ENCODE measurements around the gene DAD1. TPM values are rescaled to one million over a fixed set of nuclear protein-coding genes. Genes with fewer than 3 reads are reported as not detected.

Gene DAD1
- total and polyA plus RNA-seq, 8 donors, result 36.8 to 236 (median 172) TPM; not detected in 1

- intact Hi-C loops (cut with DNase I; ENCODE audit: low total_unique reads), result no loop called here
- DNase-seq, result no peak
- Histone ChIP-seq H3K9me3 (no peaks in the 10 kb centered on the region), H3K4me3 (no peak overlapping the region), H3K27me3 (no peaks in the 10 kb centered on the region), H3K36me3 (no peaks in the 10 kb centered on the region), H3K4me1 (peaks cover 19 to 80% (median 44%) of the 10 kb centered on the region in 4 donors), H3K27ac (peak overlapping the region in 1 of 5 donors; percentile 11)
- 78 to 88% (median 86%) methylated on average over 7 of the region's 7 CpGs for WGBS, 5 donors
- TF ChIP-seq POLR2AphosphoS5 (IDR thresholded peaks at IDR 0.05) (no peak), CTCF (IDR thresholded peaks at IDR 0.05) (no peak), EP300 (IDR thresholded peaks at IDR 0.05) (no peak), POLR2A (IDR thresholded peaks at IDR 0.05) (no peak)
Observed at GRCh38 chr14:22517117-22517720, 71.8 kb downstream of the DAD1 start.

GRCh38 chr14:22515929-22516328 lies 73.1 kb downstream of the DAD1 start:
- intact Hi-C loops (cut with DNase I; ENCODE audit: low total_unique reads), result no loop called here
- TF ChIP-seq CTCF (IDR thresholded peaks at IDR 0.05) (no peak), POLR2A (IDR thresholded peaks at IDR 0.05) (no peak), EP300 (IDR thresholded peaks at IDR 0.05) (no peak), POLR2AphosphoS5 (IDR thresholded peaks at IDR 0.05) (no peak)
- Histone ChIP-seq H3K9me3 (no peaks in the 10 kb centered on the region), H3K27ac (peak overlapping the region in 2 of 5 donors; percentile 13 to 66), H3K4me1 (peaks cover 11 to 72% (median 40%) of the 10 kb centered on the region in 4 donors), H3K36me3 (no peaks in the 10 kb centered on the region), H3K4me3 (no peak overlapping the region), H3K27me3 (no peaks in the 10 kb centered on the region)
- DNase-seq, result no peak
- 63 to 81% (median 73%) methylated on average over 2 of the region's 2 CpGs for WGBS, 5 donors

Small RNA genes lying within 50 kb of the gene (small RNA-seq; reads per million reads assigned to genes)
- 0 reads per million in 4 donors for gene TRAJ1
- gene TRAJ10, result 0 reads per million in 4 donors
- 0 reads per million in 4 donors for gene TRAJ11
- 0 reads per million in 4 donors for gene TRAJ12
- gene TRAJ13, result 0 reads per million in 4 donors
- 0 reads per million in 4 donors for gene TRAJ14
- 0 reads per million in 4 donors for gene TRAJ16
- 0 reads per million in 4 donors for gene TRAJ17
- gene TRAJ18, result 0 reads per million in 4 donors
- 0 reads per million in 4 donors for gene TRAJ19
- 0 reads per million in 4 donors for gene TRAJ2
- gene TRAJ20, result 0 reads per million in 4 donors
- gene TRAJ21, result 0 reads per million in 4 donors
- gene TRAJ22, result 0 reads per million in 4 donors
- gene TRAJ23, result 0 reads per million in 4 donors
- gene TRAJ24, result 0 reads per million in 4 donors
- gene TRAJ25, result 0 reads per million in 4 donors
- gene TRAJ26, result 0 reads per million in 4 donors
- 0 reads per million in 4 donors for gene TRAJ27
- 0 reads per million in 4 donors for gene TRAJ28
- gene TRAJ3, result 0 reads per million in 4 donors
- gene TRAJ4, result 0 reads per million in 4 donors
- gene TRAJ5, result 0 reads per million in 4 donors
- 0 reads per million in 4 donors for gene TRAJ6
- gene TRAJ7, result 0 reads per million in 4 donors
- 0 reads per million in 4 donors for gene TRAJ8
- gene TRAJ9, result 0 reads per million in 4 donors

Other genes starting within 250 kb of the DAD1 start
- gene ABHD4, start 9.1 kb upstream of the DAD1 start, total RNA-seq, result 100 to 1,000 TPM in 1 of 5 donors, 10 to 100 TPM in 4; 12.2 to 130 (median 27.7) TPM
- gene ABHD4, start 9.1 kb upstream of the DAD1 start, polyA plus RNA-seq, result 10 to 100 TPM; 14.8 to 24.3 (median 17.0) TPM
- gene OR6J1, start 55.1 kb upstream of the DAD1 start, total RNA-seq, result not detected
- gene OR6J1, start 55.1 kb upstream of the DAD1 start, polyA plus RNA-seq, result not detected
- 100 to 1,000 TPM in 1 of 5 donors, 10 to 100 TPM in 4; 46.7 to 119 (median 58.6) TPM for gene OXA1L, start 177.5 kb upstream of the DAD1 start, total RNA-seq
- gene OXA1L, start 177.5 kb upstream of the DAD1 start, polyA plus RNA-seq, result 100 to 1,000 TPM in 1 of 3 donors, 10 to 100 TPM in 2; 81.9 to 116 (median 97.9) TPM
- gene SLC7A7, start 226.2 kb upstream of the DAD1 start, total RNA-seq, result 10 to 100 TPM in 2 of 5 donors, 1 to 10 TPM in 1, not detected in 2; 7.6 to 29.4 (median 10.5) TPM
- 1 to 10 TPM; 3.1 to 8.6 (median 3.2) TPM for gene SLC7A7, start 226.2 kb upstream of the DAD1 start, polyA plus RNA-seq
- gene MRPL52, start 240.7 kb upstream of the DAD1 start, total RNA-seq, result 100 to 1,000 TPM in 2 of 5 donors, 10 to 100 TPM in 2, not detected in 1; 25.2 to 194 (median 110) TPM
- 100 to 1,000 TPM; 134 to 181 (median 156) TPM for gene MRPL52, start 240.7 kb upstream of the DAD1 start, polyA plus RNA-seq
- gene MMP14, start 247.4 kb upstream of the DAD1 start, total RNA-seq, result 100 to 1,000 TPM in 1 of 5 donors, 10 to 100 TPM in 4; 20.5 to 104 (median 46.7) TPM
- 10 to 100 TPM; 14.7 to 59.1 (median 29.6) TPM for gene MMP14, start 247.4 kb upstream of the DAD1 start, polyA plus RNA-seq